RWPE1 (cell line): Measurements from ENCODE around the gene APOBEC4.
A peak's percentile ranks its signal among the peaks of the same experiment; 100 is the strongest.
"Not testable (repeated sequence)": the region's sequence is repeated elsewhere in the genome, so short reads cannot be mapped to it uniquely, and the experiment has no call there.

ENCODE experiments used
- CTCF ChIA-PET: fragments of 350-600 bp; sonication (Branson Sonifier 250); formaldehyde crosslinking; extraction: SDS; loops from one replicate; lab custom pipeline; 2021; lab: Yijun Ruan, JAX
- POLR2A ChIA-PET: fragments of 400-600 bp; formaldehyde crosslinking; extraction: SDS; loops from one replicate; lab custom pipeline; 2020; ENCODE audit warnings: antibody characterized with exemption; ENCODE audit not compliant: low non-redundant PET; lab: Yijun Ruan, JAX
- DNase-seq: peaks from one replicate; pipeline ENCODE4 v3.0.0; 2012; ENCODE audit warnings: low spot score
- H3K27ac ChIP-seq: fragments of 450-650 bp; 2 replicates; pipeline ENCODE4 v1.5.1; 2017
- CTCF ChIP-seq: fragments of 450-650 bp; conservative IDR thresholded peaks from 2 replicates; pipeline ENCODE4 v1.5.1; 2017; ENCODE audit warnings: low read depth, mild to moderate bottlenecking

Gene APOBEC4

GRCh38 chr1:183622884-183623785 lies 30.0 kb downstream of the APOBEC4 start:
- peak; percentile 51 for DNase-seq
- no peak overlapping the region for H3K27ac ChIP-seq
- peak; percentile 68 for TF ChIP-seq CTCF
- ChIA-PET POLR2A (no interaction called here), CTCF (interaction anchor here (0.6 to 0.7 kb wide), 4 partner anchors 13 to 350 kb away, joined by 3 to 4 read pairs (median 4); no protein-coding TSS in a partner anchor)

- no peak overlapping the region for H3K27ac ChIP-seq
- ChIA-PET POLR2A (no interaction called here), CTCF (interaction anchor here (0.6 kb wide), 2 partner anchors 10 to 11 kb away, joined by 3 read pairs; no protein-coding TSS in a partner anchor)
- no peak for DNase-seq
- no peak for TF ChIP-seq CTCF
These were observed 31.1 kb downstream of the APOBEC4 start for GRCh38 chr1:183622013-183622412.

- no peak for TF ChIP-seq CTCF
- no peak overlapping the region for H3K27ac ChIP-seq
- POLR2A ChIA-PET, result interaction anchor here (0.6 kb wide), 1 partner anchor 25 kb away, joined by 4 read pairs; no protein-coding TSS in a partner anchor
These were observed 32.8 kb downstream of the APOBEC4 start for GRCh38 chr1:183620311-183620710.

GRCh38 chr1:183619781-183620180 lies 33.3 kb downstream of the APOBEC4 start:
- CTCF ChIA-PET, result no interaction called here
- TF ChIP-seq CTCF, result no peak
- H3K27ac ChIP-seq, result no peak overlapping the region
- POLR2A ChIA-PET, result no interaction called here
- no peak for DNase-seq

More at GRCh38 chr1:183620311-183620710, 32.8 kb downstream of the APOBEC4 start:
- no peak for DNase-seq
- CTCF ChIA-PET, result no interaction called here

- CTCF ChIA-PET, POLR2A ChIA-PET, H3K27ac ChIP-seq, DNase-seq: not testable (repeated sequence)
These were observed 34.9 kb downstream of the APOBEC4 start for GRCh38 chr1:183618202-183618601.

- DNase-seq, H3K27ac ChIP-seq, POLR2A ChIA-PET, CTCF ChIA-PET: not testable (repeated sequence)
These were observed 40.1 kb downstream of the APOBEC4 start for GRCh38 chr1:183612975-183613374.

- ChIA-PET POLR2A (no interaction called here), CTCF (no interaction called here)
- no peak for TF ChIP-seq CTCF
- no peak for DNase-seq
- H3K27ac ChIP-seq, result no peak overlapping the region
These were observed 40.7 kb downstream of the APOBEC4 start for GRCh38 chr1:183612407-183612806.
